Inflammatory macrophage (primary cell): ENCODE data around the gene CNTN1.
"Not testable (repeated sequence)": the region's sequence is repeated elsewhere in the genome, so short reads cannot be mapped to it uniquely, and the experiment has no call there.

Experiments used
- DNase-seq, 2 donors: peaks; one replicate each; pipeline ENCODE4 v3.0.0-alpha.2; 2020 to 2022

CNTN1 gene

GRCh38 chr12:41053046-41053445 lies 360.8 kb downstream of the CNTN1 start:
- DNase-seq: no peak

- no peak for DNase-seq
Measured at GRCh38 chr12:41055875-41056577, 363.8 kb downstream of the CNTN1 start.

- no peak for DNase-seq
Measured at GRCh38 chr12:41058266-41058665, 366.0 kb downstream of the CNTN1 start.

DNA sequence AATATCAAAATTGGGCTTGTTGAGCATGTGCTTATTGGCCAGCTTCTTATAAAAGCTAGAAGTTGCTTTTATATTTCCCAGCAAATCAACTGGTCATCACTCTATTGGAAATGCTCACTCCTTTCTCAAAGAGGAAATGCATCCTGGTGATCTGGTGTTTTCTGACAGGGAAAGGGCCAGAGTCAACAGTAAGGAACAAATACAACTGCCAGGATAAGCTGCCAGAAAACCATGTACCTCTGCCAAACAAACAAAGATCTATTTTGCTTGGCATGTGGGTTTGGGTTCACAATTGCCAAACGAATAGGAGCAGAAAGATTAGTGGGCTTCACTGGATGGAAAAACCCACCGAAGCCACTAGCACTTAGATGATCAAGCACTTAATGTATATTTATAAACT lies 369.0 kb downstream of the CNTN1 start:
- no peak for DNase-seq

DNA sequence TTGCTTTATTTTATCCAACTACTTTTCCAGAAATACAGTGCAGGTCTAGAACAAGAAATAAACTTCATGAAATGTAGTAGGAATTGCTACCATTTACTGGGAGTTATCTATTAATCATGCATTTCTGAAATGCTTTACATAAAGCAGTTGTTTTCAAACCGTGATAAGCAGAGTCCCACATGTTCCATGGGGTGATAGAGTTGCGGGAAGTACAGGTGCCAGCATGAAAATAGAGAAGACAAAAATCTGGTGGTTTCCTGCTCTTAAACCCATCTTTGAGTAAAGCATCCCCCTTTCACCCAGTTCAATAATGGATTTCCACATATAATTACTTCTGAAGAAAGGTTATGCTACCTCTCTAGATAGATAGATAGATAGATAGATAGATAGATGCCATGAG lies 372.2 kb downstream of the CNTN1 start:
- DNase-seq: no peak

DNA sequence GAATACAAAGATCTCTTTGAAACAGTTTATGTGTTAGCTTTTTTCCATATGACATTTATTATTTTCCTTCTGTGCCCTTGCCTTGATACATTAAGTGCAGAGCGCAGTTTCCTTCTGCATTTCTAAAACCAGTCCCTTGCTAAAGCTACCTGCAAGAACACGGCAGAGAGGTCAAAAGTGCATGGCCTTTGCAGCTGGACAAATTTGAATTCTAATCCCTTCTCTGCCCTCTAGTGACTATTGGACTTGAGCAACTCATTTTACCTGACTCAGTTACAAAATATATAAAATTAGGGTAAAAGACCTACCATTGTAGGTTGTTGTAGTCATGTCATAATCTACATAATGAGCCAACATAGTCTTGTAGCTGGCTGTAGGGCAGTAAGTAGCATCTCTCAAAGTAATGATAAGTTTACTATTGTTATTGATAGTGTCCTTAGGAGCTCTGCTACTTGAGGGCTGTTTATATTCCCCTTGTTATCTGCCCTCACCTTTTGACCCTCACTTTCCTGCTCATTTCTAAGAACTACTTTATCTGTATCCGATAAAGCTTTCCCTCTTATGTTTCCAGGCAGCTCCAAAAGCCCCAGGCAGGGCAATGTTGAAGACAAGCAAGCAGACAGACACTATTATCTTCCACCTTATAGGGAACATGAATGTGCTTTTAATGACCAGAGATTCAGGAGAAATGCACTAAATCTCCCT lies 375.9 kb downstream of the CNTN1 start:
- no peak for DNase-seq

- no peak for DNase-seq
Measured at GRCh38 chr12:41073633-41074472, 381.6 kb downstream of the CNTN1 start.

- DNase-seq: no peak
Measured at GRCh38 chr12:41074473-41074769, 382.2 kb downstream of the CNTN1 start.

GRCh38 chr12:41076114-41076513 lies 383.9 kb downstream of the CNTN1 start:
- no peak for DNase-seq

DNA sequence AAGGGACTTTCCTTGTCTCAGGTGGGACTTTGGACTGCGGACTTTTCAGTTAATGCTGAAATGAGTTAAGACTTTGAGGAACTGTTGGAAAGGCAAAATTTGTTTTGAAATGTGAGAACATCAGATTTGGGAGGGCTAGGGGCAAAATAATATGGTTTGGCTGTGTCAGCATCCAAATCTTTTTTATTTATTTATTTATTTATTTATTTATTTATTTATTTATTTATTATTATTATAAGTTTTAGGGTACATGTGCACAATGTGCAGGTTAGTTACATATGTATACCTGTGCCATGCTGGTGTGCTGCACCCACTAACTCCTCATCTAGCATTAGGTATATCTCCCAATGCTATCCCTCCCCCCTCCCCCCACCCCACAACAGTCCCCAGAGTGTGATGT lies 389.0 kb downstream of the CNTN1 start:
- not testable (repeated sequence) for DNase-seq

DNA sequence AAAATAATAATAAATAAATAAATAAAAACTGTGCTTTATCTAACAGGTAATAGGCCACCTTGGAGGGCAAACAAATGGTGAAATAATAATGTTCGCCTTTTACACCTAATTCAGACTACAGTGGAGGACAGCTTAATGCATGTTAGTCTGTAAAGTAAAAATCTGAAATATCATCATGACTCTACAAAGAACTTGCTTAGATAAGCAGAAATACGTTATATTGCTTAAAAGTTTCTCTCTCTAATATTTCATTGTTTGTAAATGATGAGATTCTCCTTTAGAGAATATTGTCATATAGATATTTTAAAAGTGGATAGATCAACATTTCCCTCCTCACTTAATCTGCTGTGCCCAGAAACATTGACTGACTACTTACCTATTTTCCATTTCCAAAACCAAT lies 397.2 kb downstream of the CNTN1 start:
- DNase-seq: no peak

DNA sequence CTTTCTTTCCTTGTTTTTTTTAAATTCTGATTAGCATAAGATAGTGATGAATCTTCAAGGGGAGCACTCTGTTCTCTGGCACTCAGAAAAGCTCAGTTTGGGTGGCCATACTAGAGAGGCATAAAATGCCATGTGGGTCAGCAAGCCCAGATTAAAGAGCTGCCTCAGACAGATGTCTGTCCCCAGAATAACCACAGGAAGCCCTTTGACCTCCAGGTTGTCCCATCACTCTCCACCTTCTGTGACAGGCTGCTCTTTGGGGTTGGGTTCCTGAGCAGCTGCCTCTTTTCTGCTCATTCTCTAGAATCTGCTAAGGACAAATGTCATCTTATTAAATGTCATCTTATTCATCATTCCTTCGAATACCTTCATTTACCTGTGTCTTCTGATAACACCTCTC lies 399.9 kb downstream of the CNTN1 start:
- no peak for DNase-seq

- DNase-seq: no peak
Measured at GRCh38 chr12:41096797-41097196, 404.6 kb downstream of the CNTN1 start.

DNA sequence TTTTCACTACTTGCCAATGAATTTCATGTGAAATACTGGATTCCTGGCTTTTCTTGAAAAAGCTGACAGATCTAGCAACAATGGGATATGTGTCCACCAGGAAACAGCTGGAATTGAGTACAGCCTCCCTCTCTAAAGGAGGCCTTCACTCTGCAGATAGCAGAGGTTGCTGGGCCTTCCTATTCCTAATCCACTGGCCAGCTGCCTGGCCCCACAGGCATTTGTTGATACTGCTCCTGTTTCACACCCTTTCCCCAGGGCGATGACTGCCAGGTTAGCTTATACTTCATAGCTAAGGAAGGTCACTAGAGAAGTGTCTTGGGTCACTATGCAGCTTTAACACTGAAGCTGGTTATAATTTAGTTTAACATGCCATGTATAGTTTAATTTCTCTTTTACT lies 408.3 kb downstream of the CNTN1 start:
- no peak for DNase-seq

DNA sequence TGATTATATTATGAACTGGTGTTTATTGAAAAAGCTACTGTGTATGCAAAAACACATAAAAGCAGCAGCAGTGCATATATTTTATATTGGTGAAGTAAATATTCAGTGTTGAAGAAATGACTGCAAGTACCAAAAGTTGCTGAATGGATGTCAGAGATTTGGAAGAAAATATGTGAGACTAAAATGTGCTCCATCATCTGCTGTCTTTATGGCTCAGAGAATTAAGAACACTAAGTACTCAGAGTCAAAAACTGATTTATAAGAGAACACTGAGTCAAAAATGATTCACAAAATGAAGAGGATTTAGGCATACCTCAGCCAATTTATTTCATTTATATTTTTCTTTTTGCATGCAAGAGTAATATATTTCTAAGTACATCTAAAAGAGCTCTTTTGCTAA lies 409.6 kb downstream of the CNTN1 start:
- DNase-seq: no peak

- no peak for DNase-seq
Measured at GRCh38 chr12:41103614-41104013, 411.4 kb downstream of the CNTN1 start.

DNA sequence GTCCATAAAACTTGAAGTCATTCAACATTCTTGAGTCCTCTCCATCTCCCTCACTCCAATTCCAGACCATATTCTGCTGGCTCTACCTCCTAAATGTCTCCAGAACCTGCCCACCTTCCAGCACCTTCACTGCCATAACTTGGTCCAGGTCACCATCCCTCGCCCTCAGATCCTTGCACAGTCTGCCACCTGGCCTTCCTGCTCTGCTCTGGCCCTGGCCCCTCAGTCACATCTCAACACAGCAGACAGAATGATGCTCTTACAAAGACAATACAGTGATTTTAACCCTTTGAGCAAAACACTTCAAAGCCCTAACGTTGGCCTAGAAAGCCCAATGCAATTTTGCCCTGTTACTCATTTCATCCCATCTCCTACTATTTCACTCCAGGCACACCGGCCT lies 414.1 kb downstream of the CNTN1 start:
- DNase-seq: no peak

GRCh38 chr12:41108032-41108431 lies 415.8 kb downstream of the CNTN1 start:
- no peak for DNase-seq

GRCh38 chr12:41112903-41113302 lies 420.7 kb downstream of the CNTN1 start:
- no peak for DNase-seq

GRCh38 chr12:41120211-41120610 lies 428.0 kb downstream of the CNTN1 start:
- no peak for DNase-seq

GRCh38 chr12:41121374-41121773 lies 429.1 kb downstream of the CNTN1 start:
- DNase-seq: no peak
